Upper lobe of left lung (tissue), 6 donors: Measurements from ENCODE around the gene SATB2. TPM values are rescaled to one million over a fixed set of nuclear protein-coding genes. Genes with fewer than 3 reads are reported as not detected.

ENCODE experiments used
- ATAC-seq, 2 donors: fragments of 200-7000 bp; cut with Tn5 transposase; one replicate each; pipeline ENCODE4 v1.9.1; 2022; ENCODE audit warnings: mild to moderate bottlenecking in 2 of 2, moderate library complexity in 2 of 2; ENCODE audit not compliant: low FRiP score in 2 of 2
- DNase-seq, 2 donors: peaks; one replicate each; pipeline ENCODE4 v3.0.0-alpha.2; 2019 to 2020
- H3K27ac ChIP-seq, 4 donors: fragments of 200-600 bp; sonication (generic); one replicate each; pipeline ENCODE4 v1.5.1; 2016 to 2019
- H3K27me3 ChIP-seq, 4 donors: fragments of 200-600 bp; sonication (generic); one replicate each; pipeline ENCODE4 v1.5.1; 2017 to 2019
- H3K36me3 ChIP-seq, 4 donors: fragments of 200-600 bp; sonication (generic); one replicate each; pipeline ENCODE4 v1.5.1; 2016 to 2019
- H3K4me1 ChIP-seq, 4 donors: fragments of 200-600 bp; sonication (generic); one replicate each; pipeline ENCODE4 v1.5.1; 2018 to 2019
- H3K4me3 ChIP-seq, 4 donors: fragments of 200-600 bp; sonication (generic); one replicate each; pipeline ENCODE4 v1.5.1; 2017 to 2019; ENCODE audit warnings: mild to moderate bottlenecking in 2 of 4, moderate library complexity in 1 of 4
- H3K9me3 ChIP-seq, 4 donors: fragments of 200-600 bp; sonication (generic); one replicate each; pipeline ENCODE4 v1.5.1; 2018 to 2019
- CTCF ChIP-seq, 6 experiments: fragments of 450-650 bp in 4 of 6; fragments of 200-600 bp in 2 of 6; sonication (generic) in 2 of 6; IDR thresholded peaks; one replicate each; pipeline ENCODE4 v1.5.1; 2016 to 2019; ENCODE audit warnings: antibody characterized with exemption in 6 of 6
- EP300 ChIP-seq, 4 donors: sonication (generic); formaldehyde crosslinking; IDR thresholded peaks; one replicate each; pipeline ENCODE4 v1.5.1; 2017; ENCODE audit warnings: antibody characterized with exemption in 4 of 4, control low read depth in 2 of 4
- POLR2A ChIP-seq, 4 donors: fragments of 450-650 bp; IDR thresholded peaks; one replicate each; pipeline ENCODE4 v1.5.1; 2016 to 2017; ENCODE audit warnings: antibody characterized with exemption in 4 of 4, mild to moderate bottlenecking in 2 of 4
- POLR2AphosphoS5 ChIP-seq, 2 donors: sonication (generic); formaldehyde crosslinking; IDR thresholded peaks; one replicate each; pipeline ENCODE4 v1.5.1; 2017; ENCODE audit warnings: antibody characterized with exemption in 2 of 2
- WGBS, 2 donors: methylation state at CpG; one replicate each; pipeline ENCODE4 v1.1.5; 2017 to 2018; 5-methylcytosine and 5-hydroxymethylcytosine counted together
- total RNA-seq, 6 donors: library from RNA; depleted of rRNA in 4 of 6; stranded (reverse); fragments of >200 nt in 4 of 6; gene quantifications; one replicate each; pipeline versions ENCODE4 v1.1.0 to v1.2.1, GENCODE V29; 2016 to 2021
- donor health status: DM: no; HTN: no; CAD: no; lungs with moderate emphysema.
- donor health status: DM: no; HTN: yes; CAD: no; lungs with severe emphysema.

The SATB2 gene
- total RNA-seq, 6 donors from 2014 or later, result 1.7 to 9.4 (median 3.1) TPM

GRCh38 chr2:199306116-199306515 lies 151.6 kb downstream of the SATB2 start:
- Histone ChIP-seq H3K27ac (no peak overlapping the region), H3K27me3 (no peaks in the 10 kb centered on the region), H3K9me3 (no peaks in the 10 kb centered on the region), H3K36me3 (no peaks in the 10 kb centered on the region), H3K4me3 (no peak overlapping the region), H3K4me1 (no peaks in the 10 kb centered on the region)
- TF ChIP-seq POLR2A (IDR thresholded peaks at IDR 0.05), result no peak
- TF ChIP-seq CTCF (IDR thresholded peaks at IDR 0.05), result no peak
- no peak for TF ChIP-seq POLR2AphosphoS5 (IDR thresholded peaks at IDR 0.05)
- DNase-seq (no peak), ATAC-seq (no peak)
- WGBS, 2 donors, result 77 to 79% methylated on average over 3 of the region's 3 CpGs

GRCh38 chr2:199303728-199304177 lies 154.0 kb downstream of the SATB2 start:
- 74 to 77% methylated on average over 6 of the region's 6 CpGs for WGBS, 2 donors
- H3K4me3 ChIP-seq, result no peak overlapping the region
- ATAC-seq (peak in 1 of 2 donors; percentile 68), DNase-seq (no peak)
- H3K27ac ChIP-seq, result no peak overlapping the region
- no peaks in the 10 kb centered on the region for H3K36me3 ChIP-seq
- no peaks in the 10 kb centered on the region for H3K4me1 ChIP-seq
- TF ChIP-seq CTCF (IDR thresholded peaks at IDR 0.05) (no peak), POLR2A (IDR thresholded peaks at IDR 0.05) (no peak)
- H3K9me3 ChIP-seq, result no peaks in the 10 kb centered on the region
- no peaks in the 10 kb centered on the region for H3K27me3 ChIP-seq

GRCh38 chr2:199302851-199303250 lies 154.9 kb downstream of the SATB2 start:
- H3K4me1 ChIP-seq, result no peaks in the 10 kb centered on the region
- WGBS, 2 donors, result 48 to 52% methylated on average over 4 of the region's 4 CpGs
- H3K4me3 ChIP-seq, result no peak overlapping the region
- no peaks in the 10 kb centered on the region for H3K9me3 ChIP-seq
- no peak for TF ChIP-seq EP300 (IDR thresholded peaks at IDR 0.05)
- TF ChIP-seq POLR2A (IDR thresholded peaks at IDR 0.05), result no peak
- no peak for TF ChIP-seq CTCF (IDR thresholded peaks at IDR 0.05)
- no peak for TF ChIP-seq POLR2AphosphoS5 (IDR thresholded peaks at IDR 0.05)
- DNase-seq (no peak), ATAC-seq (no peak)
- H3K27ac ChIP-seq, result no peak overlapping the region
- H3K36me3 ChIP-seq, result no peaks in the 10 kb centered on the region
- H3K27me3 ChIP-seq, result no peaks in the 10 kb centered on the region

- ATAC-seq, result no peak
- no peak for DNase-seq
- H3K9me3 ChIP-seq, result no peaks in the 10 kb centered on the region
- no peaks in the 10 kb centered on the region for H3K4me1 ChIP-seq
- no peak overlapping the region for H3K4me3 ChIP-seq
- H3K27me3 ChIP-seq, result no peaks in the 10 kb centered on the region
- TF ChIP-seq POLR2AphosphoS5 (IDR thresholded peaks at IDR 0.05) (no peak), POLR2A (IDR thresholded peaks at IDR 0.05) (no peak), EP300 (IDR thresholded peaks at IDR 0.05) (no peak), CTCF (IDR thresholded peaks at IDR 0.05) (no peak)
- no peak overlapping the region for H3K27ac ChIP-seq
- no peaks in the 10 kb centered on the region for H3K36me3 ChIP-seq
Measured at GRCh38 chr2:199288424-199288823, 169.3 kb downstream of the SATB2 start.

- H3K4me3 ChIP-seq, result no peak overlapping the region
- ATAC-seq (no peak), DNase-seq (no peak)
- TF ChIP-seq POLR2AphosphoS5 (IDR thresholded peaks at IDR 0.05), result no peak
- TF ChIP-seq EP300 (IDR thresholded peaks at IDR 0.05), result no peak
- no peak for TF ChIP-seq CTCF (IDR thresholded peaks at IDR 0.05)
- no peak for TF ChIP-seq POLR2A (IDR thresholded peaks at IDR 0.05)
- H3K27me3 ChIP-seq, result no peaks in the 10 kb centered on the region
- H3K9me3 ChIP-seq, result no peaks in the 10 kb centered on the region
- no peaks in the 10 kb centered on the region for H3K36me3 ChIP-seq
- H3K27ac ChIP-seq, result no peak overlapping the region
- 79% methylated on average over 3 of the region's 3 CpGs for WGBS, 2 donors
- no peaks in the 10 kb centered on the region for H3K4me1 ChIP-seq
Measured at GRCh38 chr2:199282309-199282708, 175.4 kb downstream of the SATB2 start.
